AG04450 (cell line): ENCODE measurements around the gene ZNF117. TPM values are rescaled to one million over a fixed set of nuclear protein-coding genes. Genes with fewer than 3 reads are reported as not detected.
A peak's percentile ranks its signal among the peaks of the same experiment; 100 is the strongest.
"Not testable (repeated sequence)": the region's sequence is repeated elsewhere in the genome, so short reads cannot be mapped to it uniquely, and the experiment has no call there.

ENCODE experiments used
- CTCF ChIA-PET: fragments of 300-600, 350-600 bp; formaldehyde crosslinking; extraction: SDS; loops from one replicate; lab custom pipeline; 2022; ENCODE audit warnings: antibody characterized with exemption, inconsistent platforms; lab: Charles Lee
- POLR2A ChIA-PET: fragments of 350-600 bp; formaldehyde crosslinking; extraction: SDS; loops from one replicate; lab custom pipeline; 2021; ENCODE audit warnings: antibody characterized with exemption, inconsistent platforms; lab: Yijun Ruan, JAX
- DNase-seq: peaks from one replicate; pipeline ENCODE4 v3.0.0-alpha.2; 2011; ENCODE audit warnings: low read depth, low spot score
- H3K27ac ChIP-seq: one replicate; pipeline ENCODE4 v1.5.1; 2012; ENCODE audit warnings: low read depth, low read length, control low read depth
- H3K27me3 ChIP-seq: one replicate; pipeline ENCODE4 v1.6.0; 2012; ENCODE audit warnings: low read length; ENCODE audit not compliant: control insufficient read depth, insufficient read depth
- H3K4me3 ChIP-seq: 2 replicates; pipeline ENCODE4 v1.5.1; 2011; ENCODE audit warnings: mild to moderate bottlenecking, low read depth, low read length, control low read depth
- H3K9me3 ChIP-seq: 2 replicates; pipeline ENCODE4 v1.5.1; 2012; ENCODE audit warnings: low read length; ENCODE audit not compliant: control insufficient read depth, insufficient read depth
- polyA plus RNA-seq: library from polyadenylated mRNA; depleted of rRNA; stranded (reverse); fragments of >200 nt; gene quantifications from 2 replicates; pipeline ENCODE4 v1.2.3, GENCODE V29; 2011
- TF ChIP-seq, protein P1 (sequence below): IDR thresholded peaks from 2 replicates; pipeline ENCODE4 v1.5.1; 2011; ENCODE audit warnings: low read depth, low read length, control low read depth, inconsistent platforms

Gene ZNF117
- polyA plus RNA-seq, 1 experiment = 12.9 TPM

DNA sequence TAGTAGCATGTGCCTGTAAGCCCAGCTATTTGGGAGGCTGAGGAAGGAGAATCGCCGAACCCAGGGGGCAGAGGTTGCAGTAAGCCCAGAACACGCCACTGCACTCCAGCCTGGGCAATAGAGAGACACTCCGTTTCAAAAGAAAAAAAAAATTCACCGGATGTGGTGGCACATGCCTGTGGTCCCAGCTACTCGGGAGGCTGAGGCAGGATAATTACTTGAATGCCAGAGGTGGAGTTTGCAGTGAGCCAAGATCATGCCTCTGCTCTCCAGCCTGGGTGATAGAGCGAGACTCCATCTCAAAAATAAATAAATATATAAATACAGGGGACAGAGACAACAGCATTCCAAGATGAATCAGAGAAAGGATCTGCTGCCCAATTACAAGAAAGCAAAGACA lies 19.0 kb upstream of the ZNF117 start:
- CTCF ChIA-PET, H3K27ac ChIP-seq, H3K27me3 ChIP-seq, H3K9me3 ChIP-seq, POLR2A ChIA-PET, DNase-seq, H3K4me3 ChIP-seq: not testable (repeated sequence)

DNA sequence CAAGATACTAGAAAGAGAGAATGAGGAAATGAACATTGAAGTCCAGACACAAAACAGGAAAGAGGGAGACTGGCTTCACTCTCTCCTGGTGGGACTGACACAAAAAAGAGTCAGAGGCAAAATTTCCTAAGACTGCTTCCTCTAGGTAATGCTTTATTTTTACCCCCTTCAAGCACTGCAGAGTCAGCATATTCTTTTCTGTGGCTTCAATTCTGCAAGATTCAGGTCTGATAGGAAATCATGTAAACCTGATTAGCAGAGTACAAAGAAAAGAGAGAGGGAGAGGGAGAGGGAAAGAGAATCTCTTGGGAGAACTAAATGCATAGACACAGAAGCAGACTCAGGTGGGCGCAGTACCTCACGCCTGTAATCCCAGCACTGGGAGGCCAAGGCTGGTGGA lies 18.6 kb upstream of the ZNF117 start:
- POLR2A ChIA-PET, H3K27ac ChIP-seq, H3K27me3 ChIP-seq, DNase-seq, H3K4me3 ChIP-seq, H3K9me3 ChIP-seq, CTCF ChIA-PET: not testable (repeated sequence)

DNA sequence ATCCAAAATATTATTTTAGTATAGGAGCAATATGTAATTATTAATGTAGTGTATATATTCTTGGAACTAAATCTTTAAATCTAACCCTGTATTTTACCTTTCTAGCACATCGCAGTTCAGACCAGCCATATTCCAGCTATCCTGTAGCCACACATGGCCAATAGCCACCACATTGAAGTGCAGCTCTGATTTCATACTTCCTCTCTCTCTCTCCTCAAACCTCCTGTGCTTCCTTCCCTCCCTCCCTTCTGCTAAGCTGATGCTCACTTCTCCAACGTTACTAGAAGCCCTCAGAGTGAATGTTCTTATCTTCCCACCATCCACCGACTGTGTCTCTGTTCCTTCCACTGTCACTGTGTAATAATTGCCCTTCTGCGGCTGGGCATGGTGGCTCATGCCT lies 16.2 kb upstream of the ZNF117 start:
- not testable (repeated sequence) for H3K4me3 ChIP-seq, DNase-seq, H3K27ac ChIP-seq, H3K27me3 ChIP-seq
- ChIA-PET POLR2A (interaction anchor here (0.6 to 1.7 kb wide), 3 partner anchors 31 to 444 kb away, joined by 3 to 18 read pairs (median 3); partner anchors contain the start of gene ZNF680), CTCF (interaction anchor here (1.7 kb wide), 1 partner anchor 57 kb away, joined by 5 read pairs; no protein-coding TSS in a partner anchor)
- H3K9me3 ChIP-seq = peaks cover 11% of the 10 kb centered on the region

DNA sequence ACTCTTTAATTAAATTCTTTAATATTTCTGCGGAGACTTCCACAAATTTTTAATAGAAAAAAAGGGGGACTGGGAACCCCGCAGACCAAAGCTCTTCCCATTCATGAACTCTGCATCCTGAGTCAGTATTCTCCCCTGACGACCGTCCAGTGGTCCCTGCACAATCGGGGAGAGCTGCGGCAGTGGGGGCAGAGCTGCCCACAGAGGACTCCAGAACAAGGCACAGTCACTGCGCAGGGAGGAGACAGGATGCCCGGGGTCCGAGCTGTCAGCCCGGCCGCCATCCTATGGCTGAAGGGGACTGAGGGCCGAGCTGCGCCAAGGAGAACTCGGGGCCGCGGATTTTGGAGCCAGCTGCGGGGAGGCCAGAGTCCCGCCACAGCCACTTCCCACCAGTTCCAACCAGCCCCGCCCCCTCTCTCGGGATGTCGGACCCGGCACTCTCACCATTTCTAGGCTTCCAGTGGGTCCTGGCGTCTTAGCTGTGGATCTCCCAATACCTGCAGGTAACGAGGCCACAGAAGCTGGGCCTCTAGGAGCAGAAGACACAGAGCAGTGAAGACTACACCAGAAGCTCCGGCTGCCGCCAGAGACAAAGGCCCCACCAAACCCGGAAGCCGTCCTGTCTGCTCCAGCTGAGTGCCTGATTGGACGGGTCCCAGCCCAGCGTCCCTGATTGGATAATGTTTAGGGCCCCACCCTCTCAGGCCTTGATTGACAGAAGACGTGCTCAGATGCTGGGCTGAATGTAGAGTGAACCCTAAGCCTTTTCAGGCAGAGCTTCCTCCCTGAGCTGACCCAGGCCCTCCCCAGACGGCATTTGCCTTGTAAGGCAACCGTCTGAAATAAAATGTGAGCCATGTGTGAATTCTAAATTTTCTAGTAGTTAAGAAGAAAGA lies 15.5 kb upstream of the ZNF117 start, which contains the start of gene ERV3-1:
ERV3-1 (minus strand) TSS at position 594 of the 899 bp plus-strand sequence. CDS start 13,661 bp downstream, outside the sequence.
- H3K9me3 ChIP-seq = peaks cover 14% of the 10 kb centered on the region

DNA sequence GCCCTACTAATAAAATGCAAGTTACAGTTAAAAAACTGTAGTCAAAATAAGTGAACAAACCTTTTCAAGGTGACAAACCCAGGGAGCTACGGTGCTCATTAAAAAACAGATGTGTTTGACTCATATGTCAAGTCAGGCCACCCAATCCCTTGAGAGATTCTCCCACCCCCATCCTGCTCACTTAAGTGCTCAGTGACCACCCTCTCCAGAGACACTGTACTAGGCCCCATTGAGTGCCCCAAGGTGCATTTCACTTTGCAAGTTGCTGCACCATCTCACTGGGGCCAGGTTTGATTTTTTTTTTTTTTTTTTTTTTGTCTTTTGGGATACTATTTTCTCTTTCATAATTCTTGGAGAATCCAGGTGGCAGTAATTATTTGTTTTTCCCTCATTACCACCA lies 13.7 kb upstream of the ZNF117 start:
- no peak for DNase-seq
- TF ChIP-seq, protein P1, sequence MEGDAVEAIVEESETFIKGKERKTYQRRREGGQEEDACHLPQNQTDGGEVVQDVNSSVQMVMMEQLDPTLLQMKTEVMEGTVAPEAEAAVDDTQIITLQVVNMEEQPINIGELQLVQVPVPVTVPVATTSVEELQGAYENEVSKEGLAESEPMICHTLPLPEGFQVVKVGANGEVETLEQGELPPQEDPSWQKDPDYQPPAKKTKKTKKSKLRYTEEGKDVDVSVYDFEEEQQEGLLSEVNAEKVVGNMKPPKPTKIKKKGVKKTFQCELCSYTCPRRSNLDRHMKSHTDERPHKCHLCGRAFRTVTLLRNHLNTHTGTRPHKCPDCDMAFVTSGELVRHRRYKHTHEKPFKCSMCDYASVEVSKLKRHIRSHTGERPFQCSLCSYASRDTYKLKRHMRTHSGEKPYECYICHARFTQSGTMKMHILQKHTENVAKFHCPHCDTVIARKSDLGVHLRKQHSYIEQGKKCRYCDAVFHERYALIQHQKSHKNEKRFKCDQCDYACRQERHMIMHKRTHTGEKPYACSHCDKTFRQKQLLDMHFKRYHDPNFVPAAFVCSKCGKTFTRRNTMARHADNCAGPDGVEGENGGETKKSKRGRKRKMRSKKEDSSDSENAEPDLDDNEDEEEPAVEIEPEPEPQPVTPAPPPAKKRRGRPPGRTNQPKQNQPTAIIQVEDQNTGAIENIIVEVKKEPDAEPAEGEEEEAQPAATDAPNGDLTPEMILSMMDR = no peak
- ChIA-PET CTCF (interaction anchor here (0.6 kb wide), 1 partner anchor 48 kb away, joined by 5 read pairs; no protein-coding TSS in a partner anchor), POLR2A (no interaction called here)
- Histone ChIP-seq H3K4me3 (no peak overlapping the region), H3K9me3 (peaks cover 23% of the 10 kb centered on the region), H3K27ac (no peak overlapping the region), H3K27me3 (no peaks in the 10 kb centered on the region)

More for the DNA sequence above, 15.5 kb upstream of the ZNF117 start, which contains the start of gene ERV3-1:
- ChIA-PET POLR2A (interaction anchor here (0.6 to 1.7 kb wide), 4 partner anchors 32 to 444 kb away, joined by 3 to 18 read pairs (median 4); partner anchors contain the start of gene ZNF680), CTCF (interaction anchor here (1.7 kb wide), 1 partner anchor 56 kb away, joined by 5 read pairs; no protein-coding TSS in a partner anchor)
- TF ChIP-seq, protein P1 = no peak
- H3K27ac ChIP-seq = peak within 1 kb of the TSS; percentile 87
- H3K4me3 ChIP-seq = peak within 1 kb of the TSS; percentile 93
- peak; percentile 85 for DNase-seq
- no peaks in the 10 kb centered on the region for H3K27me3 ChIP-seq

DNA sequence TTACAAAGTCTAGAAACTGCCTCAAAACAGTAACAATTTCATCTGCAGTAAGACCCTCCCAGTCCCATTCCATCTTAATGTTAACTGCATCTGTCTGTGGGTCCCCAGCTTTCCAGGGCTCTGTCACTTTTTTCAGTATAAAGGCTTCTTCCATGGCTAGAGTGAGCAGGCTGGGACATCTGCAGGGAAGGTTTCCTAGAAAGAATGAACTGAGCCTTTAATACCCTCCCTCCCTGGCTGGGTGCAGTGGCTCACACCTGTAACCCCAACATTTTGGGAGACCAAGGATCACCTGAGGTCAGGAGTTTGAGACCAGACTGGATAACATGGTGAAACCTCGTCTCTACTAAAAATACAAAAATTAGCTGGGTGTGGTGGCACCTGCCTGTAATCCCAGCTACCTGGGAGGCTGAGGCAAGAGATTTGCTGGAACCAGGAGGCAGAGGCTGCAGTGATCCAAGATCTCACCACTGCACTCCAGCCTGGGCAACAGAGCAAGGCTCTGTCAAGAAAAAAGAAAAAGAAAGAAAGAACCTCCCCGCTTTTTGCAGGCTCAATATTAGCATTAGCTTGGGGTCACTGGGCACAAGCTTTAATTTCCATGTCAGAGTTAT lies 12.2 kb upstream of the ZNF117 start:
- H3K27ac ChIP-seq = no peak overlapping the region
- CTCF ChIA-PET = no interaction called here
- POLR2A ChIA-PET = no interaction called here
- no peak for DNase-seq
- H3K4me3 ChIP-seq = no peak overlapping the region
- no peaks in the 10 kb centered on the region for H3K27me3 ChIP-seq
- TF ChIP-seq, protein P1 = no peak
- H3K9me3 ChIP-seq = peaks cover 33% of the 10 kb centered on the region
